Measurements from ENCODE around the gene C16orf54. TPM values are rescaled to one million over a fixed set of nuclear protein-coding genes. Genes with fewer than 3 reads are reported as not detected.
A peak's percentile ranks its signal among the peaks of the same experiment; 100 is the strongest.
"Not testable (repeated sequence)": the region's sequence is repeated elsewhere in the genome, so short reads cannot be mapped to it uniquely, and the experiment has no call there.

C16orf54 gene
- total RNA-seq, 1 experiment from 2014 or later, result 0.86 TPM

- Histone ChIP-seq H2AFZ (ENCODE audit: low read length) (no peak overlapping the region), H3K36me3 (ENCODE audit: insufficient read depth, low read length) (no peaks in the 10 kb centered on the region), H3K4me2 (ENCODE audit: low read depth, low read length, poor library complexity, severe bottlenecking) (no peak overlapping the region), H3K4me3 (ENCODE audit: low read length) (no peak overlapping the region), H3K9ac (ENCODE audit: low read length) (no peak overlapping the region), H3K27me3 (ENCODE audit: low read length) (no peaks in the 10 kb centered on the region), H4K20me1 (ENCODE audit: insufficient read depth, low read depth, low read length) (no peaks in the 10 kb centered on the region), H3K9me2 (replicated peaks; ENCODE audit: insufficient read depth, low read length) (no peaks in the 10 kb centered on the region), H3K27ac (ENCODE audit: low read length) (no peak overlapping the region), H3K79me2 (ENCODE audit: low read length) (no peaks in the 10 kb centered on the region), H3K4me1 (ENCODE audit: low read length) (no peaks in the 10 kb centered on the region), H3K9me3 (ENCODE audit: low read length) (no peaks in the 10 kb centered on the region)
- peak; percentile 66 for DNase-seq
Measured at GRCh38 chr16:29761882-29762281, 16.1 kb upstream of the C16orf54 start.

- H3K9me3 ChIP-seq (ENCODE audit: low read length); H3K4me3 ChIP-seq (ENCODE audit: low read length); H3K79me2 ChIP-seq (ENCODE audit: low read length); DNase-seq; H3K4me2 ChIP-seq (ENCODE audit: low read depth, low read length, poor library complexity, severe bottlenecking); H3K9ac ChIP-seq (ENCODE audit: low read length); H3K36me3 ChIP-seq (ENCODE audit: insufficient read depth, low read length); H3K4me1 ChIP-seq (ENCODE audit: low read length); H3K27ac ChIP-seq (ENCODE audit: low read length); H3K9me2 ChIP-seq (replicated peaks; ENCODE audit: insufficient read depth, low read length); H3K27me3 ChIP-seq (ENCODE audit: low read length); H2AFZ ChIP-seq (ENCODE audit: low read length); H4K20me1 ChIP-seq (ENCODE audit: insufficient read depth, low read depth, low read length): not testable (repeated sequence)
Measured at GRCh38 chr16:29761280-29761651, 15.5 kb upstream of the C16orf54 start.

- H3K4me2 ChIP-seq (ENCODE audit: low read depth, low read length, poor library complexity, severe bottlenecking), result no peak overlapping the region
- H3K9ac ChIP-seq (ENCODE audit: low read length), result no peak overlapping the region
Measured at GRCh38 chr16:29760567-29761279, 14.9 kb upstream of the C16orf54 start.

GRCh38 chr16:29757950-29758466 lies 12.2 kb upstream of the C16orf54 start:
- DNase-seq, result no peak
- H3K36me3 ChIP-seq (ENCODE audit: insufficient read depth, low read length), result no peaks in the 10 kb centered on the region
- H3K4me2 ChIP-seq (ENCODE audit: low read depth, low read length, poor library complexity, severe bottlenecking), result no peak overlapping the region
- H3K79me2 ChIP-seq (ENCODE audit: low read length), result no peaks in the 10 kb centered on the region
- no peaks in the 10 kb centered on the region for H3K9me3 ChIP-seq (ENCODE audit: low read length)
- H3K27me3 ChIP-seq (ENCODE audit: low read length), result no peaks in the 10 kb centered on the region
- no peaks in the 10 kb centered on the region for H4K20me1 ChIP-seq (ENCODE audit: insufficient read depth, low read depth, low read length)
- no peaks in the 10 kb centered on the region for H3K9me2 ChIP-seq (replicated peaks; ENCODE audit: insufficient read depth, low read length)
- H3K9ac ChIP-seq (ENCODE audit: low read length), result no peak overlapping the region
- peaks cover 2% of the 10 kb centered on the region; the same call in 1 of the 2 replicates for H3K4me1 ChIP-seq (ENCODE audit: low read length)
- H3K27ac ChIP-seq (ENCODE audit: low read length), result no peak overlapping the region
- no peak overlapping the region for H3K4me3 ChIP-seq (ENCODE audit: low read length)
- H2AFZ ChIP-seq (ENCODE audit: low read length), result no peak overlapping the region

More at GRCh38 chr16:29760567-29761279, 14.9 kb upstream of the C16orf54 start:
- Histone ChIP-seq H3K9me2 (replicated peaks; ENCODE audit: insufficient read depth, low read length) (no peaks in the 10 kb centered on the region), H3K4me3 (ENCODE audit: low read length) (no peak overlapping the region), H3K27me3 (ENCODE audit: low read length) (no peaks in the 10 kb centered on the region), H3K79me2 (ENCODE audit: low read length) (no peaks in the 10 kb centered on the region), H3K4me1 (ENCODE audit: low read length) (no peaks in the 10 kb centered on the region), H4K20me1 (ENCODE audit: insufficient read depth, low read depth, low read length) (no peaks in the 10 kb centered on the region), H2AFZ (ENCODE audit: low read length) (no peak overlapping the region), H3K9me3 (ENCODE audit: low read length) (no peaks in the 10 kb centered on the region), H3K27ac (ENCODE audit: low read length) (no peak overlapping the region), H3K36me3 (ENCODE audit: insufficient read depth, low read length) (no peaks in the 10 kb centered on the region)
- no peak for DNase-seq

- not testable (repeated sequence) for H3K36me3 ChIP-seq (ENCODE audit: insufficient read depth, low read length); H3K79me2 ChIP-seq (ENCODE audit: low read length); H3K27me3 ChIP-seq (ENCODE audit: low read length); H3K4me3 ChIP-seq (ENCODE audit: low read length); DNase-seq; H2AFZ ChIP-seq (ENCODE audit: low read length); H3K27ac ChIP-seq (ENCODE audit: low read length); H4K20me1 ChIP-seq (ENCODE audit: insufficient read depth, low read depth, low read length); H3K4me2 ChIP-seq (ENCODE audit: low read depth, low read length, poor library complexity, severe bottlenecking); H3K9ac ChIP-seq (ENCODE audit: low read length); H3K9me2 ChIP-seq (replicated peaks; ENCODE audit: insufficient read depth, low read length); H3K4me1 ChIP-seq (ENCODE audit: low read length); H3K9me3 ChIP-seq (ENCODE audit: low read length)
Measured at GRCh38 chr16:29757086-29757485, 11.3 kb upstream of the C16orf54 start.

GRCh38 chr16:29756654-29757053 lies 10.9 kb upstream of the C16orf54 start:
- Histone ChIP-seq H3K79me2 (ENCODE audit: low read length) (no peaks in the 10 kb centered on the region), H3K4me2 (ENCODE audit: low read depth, low read length, poor library complexity, severe bottlenecking) (no peak overlapping the region), H4K20me1 (ENCODE audit: insufficient read depth, low read depth, low read length) (no peaks in the 10 kb centered on the region), H3K9me3 (ENCODE audit: low read length) (no peaks in the 10 kb centered on the region), H3K27me3 (ENCODE audit: low read length) (no peaks in the 10 kb centered on the region), H3K9ac (ENCODE audit: low read length) (no peak overlapping the region), H2AFZ (ENCODE audit: low read length) (no peak overlapping the region), H3K36me3 (ENCODE audit: insufficient read depth, low read length) (no peaks in the 10 kb centered on the region), H3K27ac (ENCODE audit: low read length) (no peak overlapping the region), H3K4me1 (ENCODE audit: low read length) (peaks cover 2% of the 10 kb centered on the region; the same call in 1 of the 2 replicates), H3K4me3 (ENCODE audit: low read length) (no peak overlapping the region), H3K9me2 (replicated peaks; ENCODE audit: insufficient read depth, low read length) (no peaks in the 10 kb centered on the region)
- no peak for DNase-seq

GRCh38 chr16:29753516-29753915 lies 7.7 kb upstream of the C16orf54 start:
- Histone ChIP-seq H3K27ac (ENCODE audit: low read length) (no peak overlapping the region), H3K36me3 (ENCODE audit: insufficient read depth, low read length) (no peaks in the 10 kb centered on the region), H4K20me1 (ENCODE audit: insufficient read depth, low read depth, low read length) (no peaks in the 10 kb centered on the region), H3K4me3 (ENCODE audit: low read length) (no peak overlapping the region), H2AFZ (ENCODE audit: low read length) (no peak overlapping the region), H3K9me3 (ENCODE audit: low read length) (no peaks in the 10 kb centered on the region), H3K9me2 (replicated peaks; ENCODE audit: insufficient read depth, low read length) (no peaks in the 10 kb centered on the region), H3K9ac (ENCODE audit: low read length) (no peak overlapping the region), H3K4me1 (ENCODE audit: low read length) (peaks cover 2% of the 10 kb centered on the region; the same call in 1 of the 2 replicates), H3K79me2 (ENCODE audit: low read length) (no peaks in the 10 kb centered on the region), H3K4me2 (ENCODE audit: low read depth, low read length, poor library complexity, severe bottlenecking) (no peak overlapping the region), H3K27me3 (ENCODE audit: low read length) (no peaks in the 10 kb centered on the region)
- no peak for DNase-seq

GRCh38 chr16:29748760-29749149 lies 3.0 kb upstream of the C16orf54 start:
- not testable (repeated sequence) for H3K36me3 ChIP-seq (ENCODE audit: insufficient read depth, low read length); H3K9me2 ChIP-seq (replicated peaks; ENCODE audit: insufficient read depth, low read length); H3K4me3 ChIP-seq (ENCODE audit: low read length); H3K79me2 ChIP-seq (ENCODE audit: low read length); H3K9ac ChIP-seq (ENCODE audit: low read length); H3K4me1 ChIP-seq (ENCODE audit: low read length); H3K27ac ChIP-seq (ENCODE audit: low read length); H3K9me3 ChIP-seq (ENCODE audit: low read length); H3K4me2 ChIP-seq (ENCODE audit: low read depth, low read length, poor library complexity, severe bottlenecking); H4K20me1 ChIP-seq (ENCODE audit: insufficient read depth, low read depth, low read length); DNase-seq; H3K27me3 ChIP-seq (ENCODE audit: low read length); H2AFZ ChIP-seq (ENCODE audit: low read length)

Measured in Karpas-422 (cell line).